Mesenchymal stem cell (in vitro differentiated cells and primary cell): ENCODE results near the gene C11orf16.

Source experiments
- DNase-seq: peaks from one replicate; pipeline ENCODE4 v3.0.0-alpha.2; 2013
- H2AFZ ChIP-seq: one replicate; pipeline ENCODE4 v1.6.1; 2013; ENCODE audit warnings: low read depth, mild to moderate bottlenecking, control low read depth, inconsistent platforms, low read length, moderate library complexity
- H2AK5ac ChIP-seq: 2 replicates; pipeline ENCODE4 v1.6.1; 2013; ENCODE audit warnings: low read length, moderate library complexity, mild to moderate bottlenecking, inconsistent platforms; ENCODE audit not compliant: severe bottlenecking
- H2BK120ac ChIP-seq: one replicate; pipeline ENCODE4 v1.6.1; 2013; ENCODE audit warnings: low read depth, mild to moderate bottlenecking, inconsistent platforms, low read length, moderate library complexity
- H2BK12ac ChIP-seq, 2 experiments: one replicate each; pipeline ENCODE4 v1.6.1; 2013; ENCODE audit warnings: inconsistent platforms in 2 of 2, low read length in 2 of 2, mild to moderate bottlenecking in 2 of 2, moderate library complexity in 2 of 2, control low read depth in 1 of 2
- H2BK15ac ChIP-seq: one replicate; pipeline ENCODE4 v1.6.1; 2013; ENCODE audit warnings: mild to moderate bottlenecking, low read depth, inconsistent platforms; ENCODE audit not compliant: poor library complexity, severe bottlenecking
- H2BK5ac ChIP-seq: 2 replicates; pipeline ENCODE4 v1.6.1; 2013; ENCODE audit warnings: low read depth, mild to moderate bottlenecking, low read length, control low read depth, inconsistent platforms; ENCODE audit not compliant: poor library complexity, severe bottlenecking
- H3K14ac ChIP-seq, 2 experiments: one replicate each; pipeline ENCODE4 v1.6.1; 2013; ENCODE audit warnings: inconsistent platforms in 2 of 2, low read length in 2 of 2, control low read depth in 1 of 2, mild to moderate bottlenecking in 1 of 2, moderate library complexity in 1 of 2
- H3K18ac ChIP-seq, 2 experiments: one replicate each; pipeline ENCODE4 v1.6.1; 2013; ENCODE audit warnings: inconsistent platforms in 2 of 2, low read length in 2 of 2, control low read depth in 1 of 2, low read depth in 1 of 2, mild to moderate bottlenecking in 1 of 2
- H3K23ac ChIP-seq, 2 experiments: one replicate each; pipeline ENCODE4 v1.6.1; 2013; ENCODE audit warnings: inconsistent platforms in 2 of 2, low read length in 2 of 2, mild to moderate bottlenecking in 2 of 2, moderate library complexity in 2 of 2, control low read depth in 1 of 2
- H3K27ac ChIP-seq: 2 replicates; pipeline ENCODE4 v1.5.1; 2013; ENCODE audit warnings: mild to moderate bottlenecking, moderate library complexity, low read length, control low read depth, inconsistent platforms; ENCODE audit not compliant: poor library complexity, severe bottlenecking
- H3K27me3 ChIP-seq, 2 experiments: 2 replicates each; pipeline versions ENCODE4 v1.6.1 to v1.7.0; 2013; ENCODE audit warnings: low read length in 2 of 2, mild to moderate bottlenecking in 2 of 2, moderate library complexity in 2 of 2, control low read depth in 1 of 2, inconsistent platforms in 1 of 2; ENCODE audit not compliant: control insufficient read depth in 1 of 2, insufficient read depth in 1 of 2
- H3K36me3 ChIP-seq, 2 experiments: 2 replicates each; pipeline versions ENCODE4 v1.6.1 to v1.7.0; 2013; ENCODE audit warnings: low read length in 2 of 2, control low read depth in 1 of 2, inconsistent platforms in 1 of 2, low read depth in 1 of 2, mild to moderate bottlenecking in 1 of 2; ENCODE audit not compliant: insufficient read depth in 2 of 2, control insufficient read depth in 1 of 2
- H3K4ac ChIP-seq, 2 experiments: one replicate each; pipeline ENCODE4 v1.6.1; 2013; ENCODE audit warnings: inconsistent platforms in 2 of 2, low read length in 2 of 2, mild to moderate bottlenecking in 2 of 2, moderate library complexity in 2 of 2, control low read depth in 1 of 2, low read depth in 1 of 2
- H3K4me1 ChIP-seq: 2 replicates; pipeline ENCODE4 v1.6.1; 2013; ENCODE audit warnings: low read depth, low read length, control low read depth; ENCODE audit not compliant: control insufficient read depth, insufficient read depth
- H3K4me2 ChIP-seq: 2 replicates; pipeline ENCODE4 v1.6.1; 2013; ENCODE audit warnings: low read length, mild to moderate bottlenecking, inconsistent platforms; ENCODE audit not compliant: poor library complexity, severe bottlenecking
- H3K4me3 ChIP-seq, 2 experiments: 2 replicates each; pipeline versions ENCODE4 v1.5.1 to v1.7.0; 2013; ENCODE audit warnings: low read length in 2 of 2, mild to moderate bottlenecking in 2 of 2, control low read depth in 1 of 2, low read depth in 1 of 2; ENCODE audit not compliant: insufficient read depth in 1 of 2
- H3K79me1 ChIP-seq: replicated peaks from 2 replicates; pipeline ENCODE4 v1.6.1; 2013; ENCODE audit warnings: mild to moderate bottlenecking, control low read depth, low read length, inconsistent platforms; ENCODE audit not compliant: poor library complexity, severe bottlenecking
- H3K9ac ChIP-seq: 2 replicates; pipeline ENCODE4 v1.7.0; 2013; ENCODE audit warnings: mild to moderate bottlenecking, low read length, moderate library complexity
- H3K9me3 ChIP-seq: 2 replicates; pipeline ENCODE4 v1.7.0; 2013; ENCODE audit warnings: mild to moderate bottlenecking, low read length; ENCODE audit not compliant: control insufficient read depth
- H4K8ac ChIP-seq: one replicate; pipeline ENCODE4 v1.6.1; 2013; ENCODE audit warnings: inconsistent platforms, mild to moderate bottlenecking, low read length, moderate library complexity
- H4K91ac ChIP-seq: one replicate; pipeline ENCODE4 v1.6.1; 2013; ENCODE audit warnings: mild to moderate bottlenecking, low read length, inconsistent platforms
- WGBS: methylation state at CpG from one replicate; pipeline ENCODE4 v1.1.7; 2013; ENCODE audit warnings: mixed read lengths; 5-methylcytosine and 5-hydroxymethylcytosine counted together

Gene C11orf16

GRCh38 chr11:8956860-8957259 is 24.1 kb upstream of the C11orf16 start:
- Histone ChIP-seq H2BK120ac (no peak overlapping the region), H3K27ac (no peak overlapping the region), H3K4me3 (no peak overlapping the region), H3K14ac (no peak overlapping the region), H4K8ac (no peak overlapping the region), H3K9ac (no peak overlapping the region), H2AK5ac (no peak overlapping the region), H2BK15ac (no peak overlapping the region), H3K36me3 (peaks cover 11 to 39% of the 10 kb centered on the region in 2 experiments), H3K23ac (no peak overlapping the region), H3K4ac (no peak overlapping the region), H3K79me1 (peaks cover 17% of the 10 kb centered on the region), H3K27me3 (no peaks in the 10 kb centered on the region), H3K9me3 (no peaks in the 10 kb centered on the region), H2BK5ac (no peak overlapping the region), H3K18ac (no peak overlapping the region), H4K91ac (no peak overlapping the region), H3K4me1 (no peaks in the 10 kb centered on the region), H3K4me2 (no peak overlapping the region), H2AFZ (no peak overlapping the region), H2BK12ac (no peak overlapping the region)
- 97% methylated on average over 2 of the region's 4 CpGs for WGBS
- no peak for DNase-seq

- H2AFZ ChIP-seq = no peak overlapping the region
- H3K4me1 ChIP-seq = no peaks in the 10 kb centered on the region
- H2BK120ac ChIP-seq = no peak overlapping the region
- no peak overlapping the region for H3K4me2 ChIP-seq
- H3K27ac ChIP-seq = no peak overlapping the region
- H3K79me1 ChIP-seq = no peaks in the 10 kb centered on the region
- no peak overlapping the region for H3K23ac ChIP-seq
- H3K27me3 ChIP-seq = no peaks in the 10 kb centered on the region
- no peak overlapping the region for H2AK5ac ChIP-seq
- no peak overlapping the region for H4K91ac ChIP-seq
- peaks cover 6 to 58% of the 10 kb centered on the region in 2 experiments for H3K36me3 ChIP-seq
- WGBS = 92% methylated on average over 1 of the region's 3 CpGs
- H3K4me3 ChIP-seq = no peak overlapping the region
- H4K8ac ChIP-seq = no peak overlapping the region
- H2BK15ac ChIP-seq = no peak overlapping the region
- H3K4ac ChIP-seq = no peak overlapping the region
- H2BK5ac ChIP-seq = no peak overlapping the region
- H3K18ac ChIP-seq = no peak overlapping the region
- H3K9ac ChIP-seq = no peak overlapping the region
- H3K14ac ChIP-seq = no peak overlapping the region
- no peak for DNase-seq
- no peak overlapping the region for H2BK12ac ChIP-seq
- no peaks in the 10 kb centered on the region for H3K9me3 ChIP-seq
Observed at GRCh38 chr11:8948886-8949285, 16.1 kb upstream of the C11orf16 start.

- 50% methylated on average over 1 of the region's 4 CpGs for WGBS
Observed at GRCh38 chr11:8947230-8947943, 14.6 kb upstream of the C11orf16 start.

GRCh38 chr11:8942518-8943066 is 9.8 kb upstream of the C11orf16 start, which contains the start of gene ASCL3:
ASCL3 (minus strand) TSS chr11:8943016; CDS start chr11:8938161, 4,855 bp downstream.
- Histone ChIP-seq H2AFZ (no peak within 1 kb of the TSS), H3K79me1 (no peaks in the 10 kb centered on the region), H3K27me3 (peaks cover 0 to 5% of the 10 kb centered on the region in 2 experiments), H3K18ac (no peak within 1 kb of the TSS), H3K14ac (no peak within 1 kb of the TSS), H2BK15ac (no peak within 1 kb of the TSS), H3K9ac (no peak within 1 kb of the TSS), H2BK5ac (no peak within 1 kb of the TSS), H4K91ac (no peak within 1 kb of the TSS), H3K4me2 (no peak within 1 kb of the TSS), H4K8ac (no peak within 1 kb of the TSS), H3K23ac (no peak within 1 kb of the TSS), H3K36me3 (peaks cover 0 to 7% of the 10 kb centered on the region in 2 experiments), H2BK12ac (no peak within 1 kb of the TSS), H2AK5ac (no peak within 1 kb of the TSS), H3K9me3 (no peaks in the 10 kb centered on the region), H3K4me1 (no peaks in the 10 kb centered on the region), H2BK120ac (no peak within 1 kb of the TSS), H3K27ac (no peak within 1 kb of the TSS), H3K4ac (no peak within 1 kb of the TSS), H3K4me3 (no peak within 1 kb of the TSS)
- DNase-seq = no peak
- WGBS = 100% methylated on average over 2 of the region's 5 CpGs

More at GRCh38 chr11:8947230-8947943, 14.6 kb upstream of the C11orf16 start:
- Histone ChIP-seq H3K9me3 (no peaks in the 10 kb centered on the region), H4K8ac (no peak overlapping the region), H2BK120ac (no peak overlapping the region), H3K79me1 (no peaks in the 10 kb centered on the region), H2BK5ac (no peak overlapping the region), H3K9ac (no peak overlapping the region), H3K4ac (no peak overlapping the region), H3K4me2 (no peak overlapping the region), H4K91ac (no peak overlapping the region), H3K14ac (no peak overlapping the region), H3K23ac (no peak overlapping the region), H3K18ac (no peak overlapping the region), H2AFZ (no peak overlapping the region), H2BK15ac (no peak overlapping the region), H2AK5ac (no peak overlapping the region), H3K27ac (no peak overlapping the region), H3K27me3 (no peaks in the 10 kb centered on the region), H3K4me3 (no peak overlapping the region), H3K36me3 (peaks cover 5 to 43% of the 10 kb centered on the region in 2 experiments), H3K4me1 (no peaks in the 10 kb centered on the region), H2BK12ac (no peak overlapping the region)
- DNase-seq = peak; percentile 89
